ENCODE data around the gene ATP9A. TPM values are rescaled to one million over a fixed set of nuclear protein-coding genes. Genes with fewer than 3 reads are reported as not detected.

The ATP9A gene
- total RNA-seq, 2 donors from 2014 or later: 19.5 to 23.4 TPM

DNA sequence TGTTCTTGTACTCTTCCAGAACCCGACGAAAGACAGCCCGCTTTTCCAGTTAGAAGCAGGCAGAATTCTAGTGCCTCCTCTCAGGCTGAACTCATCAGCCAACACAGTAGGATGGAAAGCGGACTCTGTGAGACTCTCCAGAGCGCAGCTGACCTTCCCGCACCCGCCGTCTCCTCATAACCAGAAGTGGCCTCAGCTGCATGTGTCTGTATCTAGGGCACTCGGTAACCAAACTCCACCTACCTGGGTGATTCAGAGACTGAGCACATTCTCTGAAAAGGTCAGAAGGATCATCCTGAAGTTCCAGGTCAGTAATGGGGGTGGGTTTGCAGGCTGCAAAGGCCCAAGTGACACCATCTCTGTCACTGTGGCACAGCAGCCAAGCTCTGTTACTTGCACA, 158.9 kb downstream of the ATP9A start:
- peaks cover 22% of the 10 kb centered on the region for H3K36me3 ChIP-seq
- no peaks in the 10 kb centered on the region for H3K27me3 ChIP-seq
- H3K27ac ChIP-seq: no peak overlapping the region
- H3K4me3 ChIP-seq: no peak overlapping the region
- TF ChIP-seq, protein P1, sequence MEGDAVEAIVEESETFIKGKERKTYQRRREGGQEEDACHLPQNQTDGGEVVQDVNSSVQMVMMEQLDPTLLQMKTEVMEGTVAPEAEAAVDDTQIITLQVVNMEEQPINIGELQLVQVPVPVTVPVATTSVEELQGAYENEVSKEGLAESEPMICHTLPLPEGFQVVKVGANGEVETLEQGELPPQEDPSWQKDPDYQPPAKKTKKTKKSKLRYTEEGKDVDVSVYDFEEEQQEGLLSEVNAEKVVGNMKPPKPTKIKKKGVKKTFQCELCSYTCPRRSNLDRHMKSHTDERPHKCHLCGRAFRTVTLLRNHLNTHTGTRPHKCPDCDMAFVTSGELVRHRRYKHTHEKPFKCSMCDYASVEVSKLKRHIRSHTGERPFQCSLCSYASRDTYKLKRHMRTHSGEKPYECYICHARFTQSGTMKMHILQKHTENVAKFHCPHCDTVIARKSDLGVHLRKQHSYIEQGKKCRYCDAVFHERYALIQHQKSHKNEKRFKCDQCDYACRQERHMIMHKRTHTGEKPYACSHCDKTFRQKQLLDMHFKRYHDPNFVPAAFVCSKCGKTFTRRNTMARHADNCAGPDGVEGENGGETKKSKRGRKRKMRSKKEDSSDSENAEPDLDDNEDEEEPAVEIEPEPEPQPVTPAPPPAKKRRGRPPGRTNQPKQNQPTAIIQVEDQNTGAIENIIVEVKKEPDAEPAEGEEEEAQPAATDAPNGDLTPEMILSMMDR (IDR thresholded peaks at IDR 0.05): no peak
- DNase-seq (ENCODE audit: low spot score): no peak
- H3K9me3 ChIP-seq: no peaks in the 10 kb centered on the region
- H3K4me1 ChIP-seq: no peaks in the 10 kb centered on the region

DNA sequence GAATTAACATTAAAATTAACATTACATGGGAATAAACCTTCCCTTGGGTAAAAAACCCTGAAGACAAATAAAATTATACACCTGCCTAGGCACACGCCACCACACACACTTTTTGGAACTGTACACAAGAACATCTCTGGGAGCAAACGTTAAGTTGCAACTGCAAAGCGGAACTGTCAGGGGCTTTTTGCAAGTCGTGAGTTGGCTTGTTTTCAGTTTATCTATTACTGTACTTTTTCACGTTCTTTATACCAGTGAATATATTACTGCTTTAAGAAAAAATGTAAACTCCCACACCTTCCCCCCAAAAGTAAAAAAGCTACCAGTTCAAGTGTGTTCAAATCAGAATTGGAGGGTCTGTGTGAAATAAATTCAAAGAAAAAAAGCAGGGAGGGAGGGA, 160.1 kb downstream of the ATP9A start:
- TF ChIP-seq, protein P1 (IDR thresholded peaks at IDR 0.05): no peak
- H3K27me3 ChIP-seq: no peaks in the 10 kb centered on the region
- peaks cover 22% of the 10 kb centered on the region for H3K36me3 ChIP-seq
- no peak overlapping the region for H3K4me3 ChIP-seq
- no peak overlapping the region for H3K27ac ChIP-seq
- no peaks in the 10 kb centered on the region for H3K4me1 ChIP-seq
- no peak for DNase-seq (ENCODE audit: low spot score)
- H3K9me3 ChIP-seq: no peaks in the 10 kb centered on the region

DNA sequence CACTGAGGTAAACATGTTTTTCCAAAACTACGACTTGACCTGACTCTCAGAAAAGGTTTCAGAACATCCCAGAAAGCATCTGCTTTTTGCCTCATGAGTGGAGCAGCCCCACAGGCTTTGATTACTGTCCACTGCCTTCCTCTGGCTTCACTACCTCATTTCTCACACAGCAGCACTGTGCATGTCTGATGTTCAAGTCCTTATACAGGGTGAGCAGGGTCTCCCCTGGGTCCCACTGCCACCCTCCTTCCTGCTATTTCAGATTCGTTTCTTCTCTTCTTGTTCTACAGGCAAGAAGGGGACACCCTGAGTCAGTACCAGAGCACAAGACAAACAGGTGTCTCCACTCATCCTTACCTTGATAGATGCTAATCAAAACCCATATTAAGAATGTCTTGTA, 161.0 kb downstream of the ATP9A start:
- TF ChIP-seq, protein P1 (IDR thresholded peaks at IDR 0.05): no peak
- Histone ChIP-seq H3K27me3 (no peaks in the 10 kb centered on the region), H3K4me3 (no peak overlapping the region), H3K27ac (no peak overlapping the region), H3K9me3 (no peaks in the 10 kb centered on the region), H3K36me3 (peaks cover 16% of the 10 kb centered on the region), H3K4me1 (no peaks in the 10 kb centered on the region)
- no peak for DNase-seq (ENCODE audit: low spot score)

DNA sequence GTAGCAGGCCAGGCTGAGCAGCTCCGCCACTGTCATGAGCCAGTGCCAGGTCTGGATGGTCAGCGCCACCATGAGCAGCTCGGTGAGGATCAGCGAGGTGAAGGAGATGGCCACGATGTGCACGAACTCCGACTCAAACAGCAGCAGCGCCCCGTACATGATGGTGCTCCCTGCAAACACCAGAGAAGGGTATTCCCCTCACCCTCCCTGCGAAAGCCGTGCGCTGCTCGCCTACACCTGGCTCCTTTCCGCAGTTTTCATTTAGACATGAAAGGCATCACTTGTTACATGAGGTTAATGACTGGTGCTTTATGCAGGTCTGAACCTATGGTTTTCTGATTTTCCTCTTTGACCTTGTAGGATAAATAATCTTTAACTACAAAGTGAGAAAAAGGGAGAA, 163.3 kb downstream of the ATP9A start:
- no peaks in the 10 kb centered on the region for H3K27me3 ChIP-seq
- H3K27ac ChIP-seq: no peak overlapping the region
- TF ChIP-seq, protein P1 (IDR thresholded peaks at IDR 0.05): no peak
- no peaks in the 10 kb centered on the region for H3K4me1 ChIP-seq
- DNase-seq (ENCODE audit: low spot score): no peak
- peaks cover 16% of the 10 kb centered on the region for H3K36me3 ChIP-seq
- no peak overlapping the region for H3K4me3 ChIP-seq
- no peaks in the 10 kb centered on the region for H3K9me3 ChIP-seq

DNA sequence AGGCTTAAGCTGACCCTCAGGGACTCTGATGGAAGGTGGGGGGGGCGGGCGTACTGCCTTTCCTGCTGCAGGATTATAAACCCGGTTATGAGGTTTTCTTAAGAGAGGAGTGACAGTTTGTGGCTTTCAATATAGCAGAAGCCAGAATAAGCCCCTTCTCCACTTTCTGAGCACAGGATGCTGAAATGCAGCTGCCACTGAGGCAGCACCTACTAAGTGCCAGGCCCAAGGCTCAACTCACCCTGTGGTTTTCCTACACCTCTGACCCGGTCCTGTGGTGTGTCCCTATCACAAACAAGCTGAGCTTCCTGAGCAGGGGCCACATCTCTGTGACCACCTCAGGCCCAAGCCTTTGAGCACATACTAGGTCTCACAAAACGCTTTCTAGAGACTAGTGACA, 166.1 kb downstream of the ATP9A start:
- H3K4me1 ChIP-seq: no peaks in the 10 kb centered on the region
- H3K27ac ChIP-seq: no peak overlapping the region
- H3K27me3 ChIP-seq: no peaks in the 10 kb centered on the region
- H3K9me3 ChIP-seq: no peaks in the 10 kb centered on the region
- peaks cover 13% of the 10 kb centered on the region for H3K36me3 ChIP-seq
- no peak overlapping the region for H3K4me3 ChIP-seq
- no peak for DNase-seq (ENCODE audit: low spot score)
- TF ChIP-seq, protein P1 (IDR thresholded peaks at IDR 0.05): no peak

DNA sequence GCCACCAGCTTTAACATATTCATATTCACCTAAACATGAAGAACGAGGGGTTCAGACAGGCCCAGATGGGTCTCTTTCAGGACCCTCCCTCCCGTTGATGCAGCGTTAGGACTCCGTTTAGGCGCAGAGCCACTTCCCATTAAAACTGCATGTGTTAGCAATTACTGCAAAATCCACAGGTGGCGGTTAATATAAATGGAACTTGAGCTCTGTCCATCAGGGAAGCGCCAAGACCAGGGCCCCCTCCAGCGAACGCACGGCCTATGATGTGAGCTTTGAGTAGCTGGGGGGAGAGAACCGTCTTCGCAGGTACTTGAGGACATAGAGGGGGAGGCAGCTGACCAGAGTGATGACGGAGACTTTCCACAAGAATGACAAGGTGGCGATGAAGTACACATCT, 167.2 kb downstream of the ATP9A start:
- Histone ChIP-seq H3K27ac (no peak overlapping the region), H3K36me3 (peaks cover 12% of the 10 kb centered on the region), H3K9me3 (no peaks in the 10 kb centered on the region), H3K4me1 (no peaks in the 10 kb centered on the region), H3K27me3 (no peaks in the 10 kb centered on the region), H3K4me3 (no peak overlapping the region)
- TF ChIP-seq, protein P1 (IDR thresholded peaks at IDR 0.05): no peak
- no peak for DNase-seq (ENCODE audit: low spot score)

Measured in right atrium auricular region (tissue), 2 donors.